ENCODE results near the gene FBF1. TPM values are rescaled to one million over a fixed set of nuclear protein-coding genes. Genes with fewer than 3 reads are reported as not detected.

The FBF1 gene
- total RNA-seq, 1 experiment from 2014 or later: 8.3 TPM

DNA sequence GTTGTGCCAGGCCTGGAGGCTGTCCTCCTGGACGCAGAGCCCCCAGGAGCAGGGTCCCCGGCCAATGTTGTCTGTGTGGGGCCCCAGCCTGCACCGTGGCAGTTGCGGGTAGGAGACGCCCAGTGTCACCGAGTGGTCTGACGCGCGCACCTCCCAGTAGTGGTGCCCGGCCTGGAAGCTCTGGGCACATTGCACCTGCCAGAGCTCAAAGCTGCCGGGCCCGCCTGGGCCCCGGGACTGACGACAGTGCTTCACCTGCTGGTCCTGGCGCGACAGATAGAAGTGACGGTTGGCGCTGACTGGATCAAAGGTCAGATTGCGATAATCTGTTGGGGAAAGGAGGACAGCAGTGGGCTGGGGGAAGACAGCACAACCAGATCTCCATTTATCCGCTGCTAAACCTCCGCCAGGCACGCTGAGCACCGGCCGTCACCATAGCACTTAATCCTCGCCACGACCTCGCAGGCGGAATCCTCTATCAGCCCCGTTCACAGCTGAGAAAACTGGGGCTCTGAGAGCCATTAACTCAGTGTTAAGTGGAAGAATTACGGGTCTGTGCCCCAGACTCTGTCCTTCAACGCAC is 49.7 kb downstream of the FBF1 start:
- Histone ChIP-seq H3K4ac (ENCODE audit: low read depth, low read length) (no peak overlapping the region), H3T11ph (ENCODE audit: low read length) (no peak overlapping the region), H3K23ac (ENCODE audit: insufficient read length, low read depth, low read length) (no peak overlapping the region), H3K18ac (ENCODE audit: insufficient read length, low read depth, low read length) (no peak overlapping the region), H3K9ac (ENCODE audit: extremely low read depth, insufficient read length, low read length) (no peak overlapping the region), H2BK120ac (ENCODE audit: low read depth, low read length, poor library complexity, severe bottlenecking) (no peak overlapping the region), H3K79me1 (ENCODE audit: insufficient read depth, low read depth, low read length, poor library complexity, severe bottlenecking) (no peaks in the 10 kb centered on the region), H3K4me1 (ENCODE audit: insufficient read depth, low read length) (no peaks in the 10 kb centered on the region; the same call in 1 of the 2 replicates), H2AK5ac (ENCODE audit: insufficient read length, low read length) (no peak overlapping the region), H3K9me3 (ENCODE audit: control insufficient read depth, low read depth, low read length) (no peaks in the 10 kb centered on the region), H3K27ac (ENCODE audit: insufficient read length, low read depth, low read length) (no peak overlapping the region), H4K5ac (ENCODE audit: insufficient read length, low read depth, low read length) (no peak overlapping the region), H2BK20ac (ENCODE audit: low read depth, low read length, poor library complexity, severe bottlenecking) (no peak overlapping the region), H3K27me3 (ENCODE audit: insufficient read depth, low read length) (no peaks in the 10 kb centered on the region), H2AFZ (ENCODE audit: low read length) (no peak overlapping the region), H3K23me2 (ENCODE audit: insufficient read length, low read depth, low read length, poor library complexity, severe bottlenecking) (peaks cover 3% of the 10 kb centered on the region), H2BK15ac (ENCODE audit: low read depth, low read length) (no peak overlapping the region), H3K4me2 (ENCODE audit: insufficient read depth, insufficient read length, low read length) (no peak overlapping the region), H2BK5ac (ENCODE audit: insufficient read length, low read length) (no peak overlapping the region), H3K56ac (ENCODE audit: insufficient read length, low read depth, low read length) (no peak overlapping the region), H3K14ac (ENCODE audit: insufficient read depth, low read length) (no peak overlapping the region), H4K8ac (replicated peaks; ENCODE audit: insufficient read length, low read depth, low read length) (no peak overlapping the region), H4K20me1 (ENCODE audit: control insufficient read depth, insufficient read depth, insufficient read length) (no peaks in the 10 kb centered on the region), H3K79me2 (ENCODE audit: insufficient read depth, low read length) (no peaks in the 10 kb centered on the region), H2BK12ac (ENCODE audit: insufficient read length, low read depth, low read length) (no peak overlapping the region), H4K91ac (ENCODE audit: insufficient read length, low read depth, low read length) (no peak overlapping the region)
- no CpG with 5 or more reads among the region's 31 CpGs for WGBS (ENCODE audit: extremely low coverage, insufficient read length, low lambda C conversion rate)
- DNase-seq: no peak
- Mint-ChIP-seq H3K36me3 (ENCODE audit: insufficient read depth in 1 of 3, low read depth in 3 of 3) (peaks cover 11 to 32% (median 23%) of the 10 kb centered on the region in 3 experiments), H3K27ac (no peak overlapping the region; a peak in 1 of 7 replicates), H3K27me3 (ENCODE audit: low read depth) (no peaks in the 10 kb centered on the region; the same call in 1 of the 2 replicates), H3K4me3 (no peak overlapping the region), H3K9me3 (no peaks in the 10 kb centered on the region), H3K4me1 (peaks cover 18 to 20% of the 10 kb centered on the region in 2 experiments)
- TF ChIP-seq, protein P1, sequence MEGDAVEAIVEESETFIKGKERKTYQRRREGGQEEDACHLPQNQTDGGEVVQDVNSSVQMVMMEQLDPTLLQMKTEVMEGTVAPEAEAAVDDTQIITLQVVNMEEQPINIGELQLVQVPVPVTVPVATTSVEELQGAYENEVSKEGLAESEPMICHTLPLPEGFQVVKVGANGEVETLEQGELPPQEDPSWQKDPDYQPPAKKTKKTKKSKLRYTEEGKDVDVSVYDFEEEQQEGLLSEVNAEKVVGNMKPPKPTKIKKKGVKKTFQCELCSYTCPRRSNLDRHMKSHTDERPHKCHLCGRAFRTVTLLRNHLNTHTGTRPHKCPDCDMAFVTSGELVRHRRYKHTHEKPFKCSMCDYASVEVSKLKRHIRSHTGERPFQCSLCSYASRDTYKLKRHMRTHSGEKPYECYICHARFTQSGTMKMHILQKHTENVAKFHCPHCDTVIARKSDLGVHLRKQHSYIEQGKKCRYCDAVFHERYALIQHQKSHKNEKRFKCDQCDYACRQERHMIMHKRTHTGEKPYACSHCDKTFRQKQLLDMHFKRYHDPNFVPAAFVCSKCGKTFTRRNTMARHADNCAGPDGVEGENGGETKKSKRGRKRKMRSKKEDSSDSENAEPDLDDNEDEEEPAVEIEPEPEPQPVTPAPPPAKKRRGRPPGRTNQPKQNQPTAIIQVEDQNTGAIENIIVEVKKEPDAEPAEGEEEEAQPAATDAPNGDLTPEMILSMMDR (conservative IDR thresholded peaks at IDR 0.05): no peak

Data from H9 (cell line).